Effector CD8-positive, alpha-beta T cell (primary cell): ENCODE data around the gene TUBA1A.
"Not testable (repeated sequence)": the region's sequence is repeated elsewhere in the genome, so short reads cannot be mapped to it uniquely, and the experiment has no call there.

ENCODE experiments used
- DNase-seq: peaks from one replicate; lab custom pipeline; 2025; lab: John Stamatoyannopoulos, UW
- total RNA-seq, 4 experiments: gene quantifications; one replicate each; lab custom pipeline; 2026; lab: John Stamatoyannopoulos, UW

The TUBA1A gene
- total RNA-seq = 141 to 213 (median 182) reads per million in 4 experiments

DNA sequence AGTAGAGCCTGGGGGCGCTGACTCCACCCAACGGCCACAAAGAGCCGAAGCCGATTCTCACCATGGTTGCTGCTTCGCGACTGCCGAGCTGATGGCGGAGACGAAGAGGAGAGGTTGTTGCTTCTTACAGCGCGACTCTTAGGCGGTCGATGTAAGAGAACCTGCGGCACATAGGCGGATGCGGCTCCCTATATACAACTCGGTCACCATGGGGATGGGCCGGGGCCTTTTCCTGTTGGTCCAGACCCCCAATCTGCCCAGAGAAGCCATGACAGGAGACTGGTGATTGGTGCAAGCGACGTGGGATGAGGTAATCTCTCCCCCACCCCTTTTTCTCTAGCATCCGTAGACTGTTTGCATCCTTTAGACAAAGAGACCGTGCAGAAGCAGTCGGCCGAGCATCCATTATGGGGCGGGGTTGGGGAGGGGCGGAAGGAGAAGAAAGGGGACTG lies at the start of gene TUBA1A:
Gene TUBA1A, minus strand, starts transcription at position 165 of the 452 bp plus-strand sequence. Its CDS starts 101 bp downstream, at position 64.
- DNase-seq = peak; percentile 92

DNA sequence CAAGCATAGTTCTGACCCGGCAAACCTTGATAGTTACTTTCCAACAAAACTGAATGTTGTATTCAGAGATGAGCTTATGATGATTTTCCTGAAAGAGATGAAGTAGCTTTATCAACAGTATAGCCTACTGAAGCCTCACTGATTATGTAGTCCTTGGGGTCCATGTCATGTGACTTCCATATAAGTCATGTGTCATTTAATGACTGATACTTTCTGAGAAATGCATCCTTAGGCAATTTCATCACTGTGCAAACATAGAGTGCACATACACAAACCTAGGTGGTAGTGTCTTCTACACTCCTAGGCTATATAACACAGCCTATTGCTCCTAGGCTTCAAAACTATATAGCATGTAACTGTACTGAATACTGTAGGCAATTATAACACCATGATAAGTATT lies 47.5 kb upstream of the TUBA1A start:
- no peak for DNase-seq

DNA sequence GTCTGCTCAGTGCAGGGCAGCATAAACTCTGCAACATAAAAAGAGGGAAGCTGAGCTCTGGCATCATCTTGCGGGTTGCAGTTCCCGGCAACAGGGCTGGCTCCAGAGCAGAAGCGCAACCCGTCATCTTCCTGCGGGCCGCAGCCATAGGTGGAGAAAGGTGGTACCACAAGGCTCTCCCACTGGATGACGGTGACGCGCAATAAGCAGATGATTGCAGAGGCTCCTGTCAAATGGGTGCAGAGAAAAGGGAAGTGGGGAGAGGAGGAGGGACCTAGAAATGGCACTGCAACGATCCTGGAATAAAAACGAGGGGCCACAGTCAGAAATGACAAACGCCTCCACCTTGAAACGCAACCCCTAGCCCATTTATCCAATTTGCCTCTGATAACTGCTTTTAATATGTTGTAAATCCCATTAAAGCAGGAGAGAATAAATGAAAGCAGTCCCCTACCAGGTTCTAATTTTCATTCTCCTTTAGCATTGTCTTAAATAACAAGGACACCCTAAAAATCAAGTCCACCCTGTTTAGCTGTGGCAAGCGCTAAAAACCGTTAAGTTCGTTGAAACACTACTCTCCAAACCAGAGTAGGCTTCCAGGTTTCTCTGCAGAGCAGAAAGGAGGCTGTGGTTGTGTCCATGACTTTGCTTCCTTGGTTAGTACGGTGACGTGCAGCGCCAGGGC lies 45.1 kb upstream of the TUBA1A start:
- no peak for DNase-seq

DNA sequence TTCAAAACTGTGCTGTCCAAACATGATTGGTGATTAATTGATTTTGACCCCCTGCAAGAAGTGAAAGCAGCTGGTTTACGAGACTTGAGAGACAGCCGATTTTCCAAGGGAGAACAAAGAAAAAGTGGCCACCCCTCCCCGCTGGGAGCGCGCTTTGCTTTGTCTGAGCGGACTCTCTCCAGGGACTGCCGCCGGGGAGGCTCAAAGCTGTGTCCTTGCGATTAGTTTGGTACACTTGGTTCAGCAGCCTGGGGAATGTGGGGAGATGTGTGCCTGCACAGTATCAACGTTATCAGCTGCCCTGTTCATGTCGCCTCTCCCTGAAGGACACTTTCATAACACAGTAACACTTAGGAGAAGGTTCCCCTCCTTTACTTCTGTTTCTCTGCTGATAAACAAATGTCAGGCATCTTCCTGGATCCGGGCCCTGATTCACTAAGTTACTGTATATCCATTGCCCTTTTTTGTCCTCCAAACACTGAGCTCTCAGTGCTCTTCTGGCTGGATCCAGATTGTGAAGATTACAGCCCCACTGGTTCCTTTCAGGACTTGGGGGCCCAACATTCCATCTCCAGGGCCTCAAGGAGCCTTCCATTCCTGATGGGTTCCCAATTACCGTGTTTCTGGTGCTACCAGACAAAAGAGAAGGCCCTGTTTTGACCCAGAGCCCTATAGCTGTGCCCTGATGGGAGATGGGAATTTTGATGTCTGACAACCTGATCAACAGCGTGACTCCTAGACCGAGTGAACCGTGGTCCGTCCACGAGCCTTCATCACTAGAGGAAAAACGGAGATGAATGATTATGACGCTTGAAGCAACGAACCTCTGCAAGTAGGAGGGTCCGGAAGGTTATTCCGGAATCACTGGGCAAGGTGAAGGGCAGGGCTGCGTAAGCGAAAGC lies 44.3 kb upstream of the TUBA1A start:
- DNase-seq = no peak

DNA sequence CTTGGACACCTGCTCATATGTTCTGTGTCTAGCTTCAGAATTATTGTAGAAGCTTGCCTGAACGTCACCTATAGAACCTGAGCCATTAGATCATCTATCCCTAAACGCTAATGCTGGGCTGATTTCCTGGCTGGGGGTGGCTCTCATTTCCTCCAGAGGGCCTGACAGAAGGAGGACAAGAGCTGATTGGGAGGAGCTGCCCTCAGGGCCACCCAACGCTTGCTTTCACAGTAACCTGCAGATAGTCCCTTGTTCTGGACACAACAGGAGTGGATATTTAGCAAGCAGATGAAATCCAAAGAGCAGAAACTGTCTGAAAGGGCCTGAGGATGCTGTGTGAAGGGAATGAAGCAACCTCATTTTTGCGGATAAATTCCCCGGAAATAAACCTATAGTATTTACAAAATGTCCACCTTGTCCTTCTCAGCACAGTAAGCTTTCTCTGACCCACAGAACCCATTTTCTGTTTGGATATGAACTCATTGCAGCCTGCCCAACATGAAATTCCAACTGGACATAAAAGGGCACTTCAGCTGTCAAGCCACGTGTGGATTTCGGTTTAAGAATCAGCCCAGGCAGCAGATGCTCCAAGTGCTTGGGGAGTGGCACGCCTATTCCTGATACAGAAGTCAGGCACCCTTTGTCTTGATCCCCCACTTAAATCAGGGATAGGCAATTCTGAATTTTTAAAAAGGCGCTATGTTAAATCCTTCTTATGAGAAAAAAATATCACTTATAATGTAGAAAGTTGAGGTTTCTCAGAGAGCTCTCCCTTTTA lies 43.2 kb upstream of the TUBA1A start:
- no peak for DNase-seq

DNA sequence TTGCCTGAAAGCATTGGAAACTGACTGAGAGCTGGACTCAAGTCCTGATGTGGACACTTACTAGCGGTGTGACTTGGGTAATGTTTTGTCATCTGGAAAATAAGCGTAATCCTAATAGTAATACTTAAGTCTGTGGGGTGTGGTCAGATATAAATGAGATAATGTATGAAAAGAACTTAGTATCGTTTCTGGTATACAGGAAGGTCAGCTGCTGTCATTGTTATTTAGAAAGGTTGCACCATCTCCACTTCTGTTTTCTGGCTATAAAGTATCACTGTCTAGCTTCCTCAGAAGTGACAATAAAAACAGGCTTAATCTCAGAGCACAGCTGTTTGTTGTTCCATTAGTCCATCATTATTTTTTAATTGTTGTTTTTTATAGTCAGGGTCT lies 41.9 kb upstream of the TUBA1A start:
- DNase-seq = no peak

DNA sequence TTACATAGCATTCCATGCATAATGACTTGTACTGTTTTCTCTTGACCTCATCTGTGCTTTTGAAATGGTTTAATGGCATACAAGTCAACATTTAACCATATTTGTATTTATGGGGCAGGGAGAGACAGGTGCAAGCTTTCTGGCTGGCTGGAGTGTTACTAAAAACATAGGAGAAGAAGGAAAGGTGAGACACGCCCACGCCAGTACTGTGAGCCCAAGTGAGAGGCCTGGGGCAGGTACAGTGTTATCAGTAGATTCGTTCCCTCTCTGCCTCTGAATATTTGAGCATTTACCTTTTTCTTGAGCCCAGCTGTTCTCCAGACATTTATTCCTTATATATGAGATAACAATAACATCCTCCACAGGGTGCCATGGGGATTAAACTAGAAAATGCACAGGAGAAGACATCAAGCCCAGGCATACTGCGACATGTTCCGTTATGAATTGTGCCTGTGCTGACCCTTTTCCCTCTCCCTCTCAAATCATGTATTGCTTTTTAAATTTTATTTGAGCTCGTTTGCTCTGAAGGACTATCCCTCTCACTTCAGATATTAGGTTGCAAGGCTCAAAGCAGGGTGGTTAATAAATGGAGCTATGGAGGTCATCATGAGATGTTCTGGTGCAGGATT lies 41.4 kb upstream of the TUBA1A start:
- no peak for DNase-seq

DNA sequence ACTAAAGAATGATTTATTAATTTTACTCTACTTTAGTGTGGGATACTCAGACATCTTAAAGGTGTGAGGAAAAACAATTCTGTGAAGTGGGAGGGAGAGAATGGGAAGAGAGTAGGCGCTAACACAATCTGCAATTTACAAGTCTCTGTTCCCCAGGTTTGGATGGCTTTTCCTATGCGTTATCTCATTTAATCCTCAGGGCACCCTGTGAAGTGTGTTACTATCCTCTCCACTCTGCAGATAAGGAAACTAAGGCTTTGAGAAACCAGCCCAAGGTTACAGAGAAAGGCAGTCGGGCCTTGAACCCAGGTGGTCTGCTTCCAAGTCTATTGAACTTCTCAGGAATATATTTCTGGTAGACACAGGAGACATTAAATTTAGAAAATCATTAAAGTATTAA lies 39.8 kb upstream of the TUBA1A start:
- DNase-seq = no peak

DNA sequence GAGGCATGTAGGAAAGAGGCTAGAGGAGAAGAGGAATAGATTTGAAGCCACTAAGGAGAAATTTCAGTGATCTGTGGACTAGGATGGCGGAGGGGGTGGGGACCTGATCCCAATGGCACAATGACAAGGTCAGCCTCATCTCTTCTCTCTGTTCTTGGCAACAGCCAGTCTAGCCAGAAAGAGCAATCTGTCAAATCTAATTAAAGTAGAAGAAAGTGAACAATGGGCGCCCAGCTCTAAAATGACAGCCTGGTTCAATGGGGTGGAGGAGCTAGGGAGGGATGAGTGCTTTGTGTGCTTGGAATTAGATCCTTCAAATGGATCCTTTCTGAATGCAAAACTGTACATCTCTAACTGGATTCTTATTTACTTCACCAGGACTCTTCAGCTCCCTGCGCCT lies 38.8 kb upstream of the TUBA1A start:
- DNase-seq = no peak

DNA sequence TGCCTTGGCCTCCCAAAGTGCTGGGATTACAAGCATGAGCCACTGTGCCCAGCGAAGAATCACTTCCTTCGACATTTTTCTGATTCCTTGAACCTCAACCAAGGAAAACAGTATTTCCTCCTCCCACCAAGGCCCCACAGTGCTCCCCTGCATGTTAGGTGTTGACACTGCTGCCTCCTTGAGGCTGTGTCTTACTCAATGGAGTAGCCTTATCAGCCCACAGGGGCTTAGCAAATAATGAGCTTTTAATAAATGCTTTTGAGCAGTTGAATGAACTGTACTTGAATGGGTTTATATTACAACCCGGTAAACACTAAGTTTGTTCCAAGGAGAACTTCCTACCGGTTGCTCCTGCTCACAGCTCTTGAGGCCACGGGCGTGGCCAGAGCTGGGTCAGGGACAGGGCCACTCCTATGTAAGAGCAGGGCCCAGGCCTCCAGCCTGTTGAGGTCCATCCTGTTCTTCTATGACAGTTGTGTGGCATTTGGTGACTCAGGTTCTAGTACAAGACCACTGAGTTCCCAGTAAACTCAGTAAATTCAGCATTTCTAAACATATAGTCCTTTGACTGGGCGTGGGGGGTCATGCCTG lies 36.8 kb upstream of the TUBA1A start:
- no peak for DNase-seq

DNA sequence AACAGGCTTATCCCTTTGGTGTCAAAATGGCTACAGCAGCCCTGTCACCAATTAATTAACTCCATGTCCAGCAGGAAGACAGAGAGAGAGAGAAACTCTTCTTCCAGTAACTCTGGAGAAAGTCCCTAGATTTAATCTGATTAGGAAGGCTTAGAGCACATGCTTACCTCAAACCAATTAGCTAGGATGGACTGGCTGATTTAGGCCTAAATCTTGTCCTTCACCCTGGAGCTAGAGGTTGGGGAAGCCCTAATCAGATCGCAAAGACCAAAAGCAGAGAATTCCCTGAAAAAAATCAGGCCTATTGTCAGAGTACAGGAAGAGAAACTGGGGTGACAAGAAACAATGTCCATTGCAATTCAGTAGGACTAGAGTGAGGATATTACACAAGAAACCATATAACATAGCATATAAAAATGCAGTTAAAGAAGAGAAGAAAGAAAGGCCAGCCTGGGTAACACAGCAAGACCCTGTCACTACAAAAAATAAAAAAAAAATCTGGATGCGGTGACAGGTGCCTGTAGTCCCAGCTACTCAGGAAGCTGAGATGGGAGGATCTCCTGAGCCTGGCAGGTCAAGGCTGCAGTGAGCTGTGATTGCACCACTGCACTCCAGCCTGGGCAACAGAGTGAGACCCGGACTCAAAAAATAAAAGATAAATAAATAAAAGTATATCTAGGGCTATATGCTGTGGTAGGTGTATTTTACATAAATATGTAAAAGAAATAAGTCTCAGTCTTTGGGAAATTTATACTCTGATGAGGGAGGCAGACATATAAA lies 34.9 kb upstream of the TUBA1A start:
- DNase-seq = no peak

DNA sequence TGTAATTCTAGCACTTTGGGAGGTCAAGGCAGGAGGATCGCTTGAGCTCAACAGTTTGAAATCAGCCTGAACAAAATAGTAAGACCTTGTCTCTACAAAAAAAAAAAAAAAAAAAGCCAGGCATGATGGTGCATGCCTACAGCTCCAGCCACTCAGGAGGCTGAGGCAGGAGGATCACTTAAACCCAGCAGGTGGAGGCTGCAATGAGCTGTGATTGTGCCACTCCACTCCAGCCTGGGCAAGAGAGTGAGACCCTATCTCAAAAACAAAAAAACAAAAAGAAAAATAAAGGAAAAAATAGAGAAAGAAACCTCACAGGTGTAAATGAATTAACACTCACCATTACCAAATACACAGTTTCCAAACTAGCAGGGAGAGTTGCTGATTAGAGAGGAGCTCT lies 34.2 kb upstream of the TUBA1A start:
- DNase-seq = no peak

DNA sequence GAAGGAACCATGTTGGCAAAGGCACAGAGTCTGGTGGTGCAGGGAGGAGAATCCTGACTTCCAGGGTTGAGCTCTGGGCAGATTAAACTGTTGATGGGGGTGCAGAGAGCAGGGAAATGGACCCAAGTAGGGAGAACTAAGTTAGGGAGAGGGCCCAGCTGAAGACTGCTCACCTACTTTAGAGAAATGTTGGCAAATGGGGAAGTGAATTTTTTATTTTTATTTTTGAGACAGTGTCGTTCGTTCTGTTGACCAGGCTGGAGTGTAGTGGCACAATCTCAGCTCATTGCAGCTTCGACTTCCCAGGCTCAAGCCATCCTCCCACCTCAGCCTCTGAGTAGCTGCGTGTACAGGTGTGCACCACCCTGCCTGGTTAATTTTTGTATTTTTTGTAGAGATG lies 32.1 kb upstream of the TUBA1A start:
- no peak for DNase-seq

DNA sequence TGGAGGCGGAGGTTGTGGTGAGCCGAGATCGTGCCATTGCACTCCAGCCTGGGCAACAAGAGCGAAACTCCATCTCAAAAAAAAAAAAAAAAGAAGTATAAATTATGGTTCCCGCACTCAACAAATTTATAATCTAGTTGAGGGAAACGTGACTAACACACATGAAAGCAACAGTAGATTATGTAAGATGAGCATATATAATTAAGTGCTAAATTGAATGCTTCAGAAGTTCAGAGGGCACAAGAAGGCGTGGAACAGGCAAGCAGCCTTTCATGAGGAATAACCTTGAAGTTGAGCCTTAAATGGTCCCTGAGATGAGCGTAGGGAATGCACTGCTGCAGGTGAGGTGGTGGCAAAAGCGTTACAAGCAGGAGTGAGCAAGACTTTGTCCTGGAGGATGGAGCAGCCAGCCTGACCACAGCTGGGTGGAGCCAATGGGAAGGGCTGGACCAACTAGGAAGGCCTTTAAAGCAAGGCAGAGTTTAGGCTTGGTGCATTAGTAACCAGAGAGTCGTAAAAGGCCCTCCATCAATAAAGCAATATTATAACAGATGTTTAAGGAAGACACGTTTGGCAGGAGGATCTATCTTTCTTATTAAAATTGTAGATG lies 30.6 kb upstream of the TUBA1A start:
- no peak for DNase-seq

DNA sequence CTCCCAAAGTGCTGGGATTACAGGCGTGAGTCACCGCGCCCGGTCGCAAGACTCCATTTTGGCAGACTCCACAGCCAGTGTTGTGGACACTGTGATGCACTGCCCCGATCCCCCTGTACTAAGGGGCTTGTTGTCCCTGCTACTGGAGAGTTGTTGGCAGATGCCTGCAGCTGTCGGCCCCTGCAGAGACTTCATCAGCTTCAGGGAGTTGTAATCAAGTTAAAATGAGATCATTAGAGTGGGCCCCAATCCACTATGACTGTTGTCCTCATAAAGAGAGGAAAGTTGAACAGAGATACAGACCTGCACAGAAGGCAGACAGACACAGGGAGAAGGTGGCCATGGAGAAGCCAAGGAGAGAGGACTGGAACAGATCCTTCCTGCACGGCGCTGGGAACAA lies 23.7 kb upstream of the TUBA1A start:
- DNase-seq = no peak

DNA sequence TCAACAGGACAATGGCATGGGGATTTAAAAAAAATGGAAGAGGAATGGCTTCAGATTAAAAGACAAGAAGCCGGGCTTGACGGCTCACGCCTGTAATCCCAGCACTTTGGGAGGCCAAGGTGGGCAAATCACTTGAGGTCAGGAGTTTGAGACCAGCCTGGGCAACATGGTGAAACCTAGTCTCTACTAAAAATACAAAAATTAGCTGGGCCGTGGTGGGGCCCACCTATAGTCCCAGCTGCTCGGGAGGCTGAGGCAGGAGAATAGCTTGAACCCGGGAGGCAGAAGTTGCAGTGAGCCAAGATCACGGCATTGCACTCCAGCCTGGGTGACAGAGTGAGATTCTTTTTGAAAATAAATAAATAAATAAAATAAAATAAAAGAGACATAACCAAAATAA lies 21.8 kb upstream of the TUBA1A start:
- not testable (repeated sequence) for DNase-seq

DNA sequence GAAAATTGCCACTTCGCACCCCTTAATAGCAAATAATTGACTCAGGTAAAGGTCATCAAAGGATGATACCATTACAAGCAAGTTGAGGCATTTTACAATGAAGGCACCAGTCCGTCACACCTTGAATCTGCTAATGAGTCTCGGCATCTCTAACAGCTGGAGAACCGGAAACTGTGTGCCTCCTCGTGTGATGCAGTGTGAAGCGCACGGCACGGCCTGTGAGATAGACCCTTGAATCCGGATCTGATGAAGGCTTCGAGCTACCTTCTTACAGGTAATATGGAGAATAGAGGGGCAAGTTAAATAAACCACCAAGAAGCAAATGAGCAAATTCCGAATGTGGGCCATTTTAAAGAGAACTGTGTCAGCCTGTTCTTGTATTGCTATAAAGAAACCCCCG lies 19.8 kb upstream of the TUBA1A start:
- no peak for DNase-seq

DNA sequence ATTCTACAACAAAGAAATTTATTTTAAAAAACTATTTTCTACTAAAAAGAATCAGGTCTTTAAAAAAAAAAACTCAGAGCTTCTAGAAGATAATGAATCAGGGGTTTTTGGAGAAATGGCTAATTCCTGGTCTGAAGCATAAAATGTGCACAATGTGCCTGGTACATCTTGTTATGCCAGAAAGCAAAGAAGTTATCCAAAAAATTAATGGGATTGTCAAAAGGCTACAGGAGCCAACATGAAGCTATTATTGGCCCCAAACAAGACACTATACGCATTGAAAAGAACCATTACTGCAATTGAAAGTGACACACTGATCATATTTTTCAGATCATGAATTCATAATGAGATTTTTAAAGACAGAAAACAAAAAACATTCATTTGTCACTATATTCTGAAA lies 19.3 kb upstream of the TUBA1A start:
- DNase-seq = no peak

DNA sequence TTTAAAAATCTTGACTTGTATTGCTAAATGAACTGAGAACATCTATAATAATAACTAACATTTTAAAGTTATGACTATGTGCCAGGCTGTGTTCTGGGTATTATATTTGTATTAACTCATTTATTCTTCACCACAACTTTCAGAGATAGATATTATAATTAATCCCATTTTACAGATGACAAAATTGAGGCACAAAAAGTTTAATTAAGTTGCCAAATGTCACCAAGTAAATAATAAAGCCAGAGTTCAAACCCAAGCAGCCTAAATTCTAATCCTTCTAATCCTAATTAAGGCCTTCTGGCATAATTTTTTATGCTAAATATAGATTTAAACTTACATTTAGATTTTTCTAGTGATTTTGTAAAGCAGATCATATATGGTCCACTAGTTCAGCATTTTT lies 17.5 kb upstream of the TUBA1A start:
- no peak for DNase-seq

DNA sequence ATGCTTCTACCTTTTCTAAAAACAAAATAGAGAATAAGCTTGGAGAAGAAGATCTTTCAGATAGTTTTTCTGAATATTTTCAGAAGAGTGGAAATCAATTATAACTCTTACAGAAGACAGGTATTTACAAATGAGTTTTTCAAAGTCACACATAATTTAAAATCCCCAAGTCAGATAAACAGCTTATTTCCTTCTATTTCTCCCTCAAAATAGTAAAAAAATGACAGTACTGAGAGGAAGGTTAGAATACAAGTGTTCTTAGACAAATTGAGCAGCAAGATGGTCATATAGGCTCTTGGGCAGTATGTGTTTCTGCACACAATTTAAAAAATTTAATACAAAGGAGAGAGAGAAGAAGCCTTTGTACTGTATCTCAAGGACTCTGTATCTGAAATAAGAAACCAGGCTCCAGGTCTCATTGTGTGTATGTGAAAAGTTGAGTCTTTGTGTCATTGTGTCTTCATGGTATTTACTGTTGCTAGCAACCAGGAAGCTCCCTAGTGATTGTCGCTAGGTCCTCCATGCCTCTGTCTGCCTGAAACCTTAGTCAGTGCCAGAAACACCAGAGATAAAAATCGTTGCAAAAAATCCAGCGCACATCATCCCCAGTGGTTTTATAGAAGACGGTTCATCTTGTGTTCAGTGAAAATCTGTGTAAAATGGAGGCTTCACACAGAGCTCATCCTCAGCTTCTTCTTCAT lies 12.9 kb upstream of the TUBA1A start:
- no peak for DNase-seq
